HT1080 (cell line): ENCODE results near the gene CAMK1G. TPM values are rescaled to one million over a fixed set of nuclear protein-coding genes. Genes with fewer than 3 reads are reported as not detected.

Experiments
- DNase-seq: peaks from one replicate; pipeline ENCODE4 v3.0.0-alpha.2; 2015; ENCODE audit warnings: low read depth
- total RNA-seq: library from RNA; depleted of rRNA; stranded (reverse); fragments of >200 nt; shearing (Covaris generic); gene quantifications from 2 replicates; pipeline ENCODE4 v1.2.3, GENCODE V29; 2014

The CAMK1G gene
- total RNA-seq, 1 experiment from 2014 or later: not detected

DNA sequence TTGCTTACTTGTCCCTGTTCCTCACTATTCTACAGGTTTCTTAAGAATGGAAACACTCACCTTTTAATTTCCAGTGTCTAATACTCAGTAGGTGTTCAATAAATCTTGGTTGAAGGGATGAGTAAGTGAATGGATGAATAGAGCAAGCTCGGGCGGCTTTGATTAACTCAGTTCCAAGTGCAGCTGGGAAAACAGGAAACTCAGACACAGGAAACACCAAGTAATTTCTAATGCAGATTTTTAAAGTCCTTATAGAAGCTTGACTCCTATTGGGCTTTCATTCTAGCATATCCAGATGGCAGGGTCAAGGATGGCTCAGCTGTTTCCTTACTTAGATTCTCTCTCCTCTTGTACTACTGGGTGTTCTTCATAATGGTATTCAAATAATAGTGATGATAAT is 14.0 kb downstream of the CAMK1G start:
- DNase-seq: peak; percentile 62

DNA sequence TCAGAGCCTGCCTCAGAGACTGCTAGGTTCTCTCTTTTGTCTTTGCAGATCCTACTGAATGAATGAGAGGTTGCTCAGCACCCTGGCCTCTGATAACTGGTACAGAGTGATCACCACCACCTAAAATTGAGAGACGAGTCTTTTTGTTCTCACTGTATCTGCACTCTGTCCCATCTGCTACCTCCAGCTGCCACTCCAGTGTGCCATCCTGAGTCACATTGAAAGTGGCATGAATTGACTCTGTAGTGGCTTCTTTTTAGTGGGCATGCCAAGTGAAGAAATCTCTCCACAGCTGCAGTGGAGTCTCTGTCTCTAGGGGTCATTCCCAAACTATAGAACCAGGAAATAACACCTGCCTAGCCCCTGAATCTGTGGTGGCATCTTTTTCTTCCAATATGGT is 14.7 kb downstream of the CAMK1G start:
- DNase-seq: no peak

DNA sequence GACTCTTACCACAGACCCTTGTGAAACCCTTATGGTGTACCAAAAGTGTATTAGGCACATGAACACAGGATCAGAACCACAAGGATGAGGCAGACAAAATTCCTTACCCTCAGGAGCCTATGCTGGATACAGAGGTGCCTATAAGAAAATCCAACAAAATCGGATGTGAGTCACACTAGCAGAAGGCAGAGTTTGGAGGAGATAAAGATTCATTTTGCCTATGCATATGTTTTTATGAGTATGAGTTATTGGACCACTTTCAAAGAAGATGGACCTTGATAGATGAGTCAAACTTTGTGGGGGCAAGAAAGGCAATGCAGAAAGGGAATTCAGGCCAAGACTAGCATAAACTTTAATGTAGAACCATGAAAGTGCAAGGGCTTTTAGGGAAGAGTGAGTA is 17.0 kb downstream of the CAMK1G start:
- peak; percentile 89 for DNase-seq

DNA sequence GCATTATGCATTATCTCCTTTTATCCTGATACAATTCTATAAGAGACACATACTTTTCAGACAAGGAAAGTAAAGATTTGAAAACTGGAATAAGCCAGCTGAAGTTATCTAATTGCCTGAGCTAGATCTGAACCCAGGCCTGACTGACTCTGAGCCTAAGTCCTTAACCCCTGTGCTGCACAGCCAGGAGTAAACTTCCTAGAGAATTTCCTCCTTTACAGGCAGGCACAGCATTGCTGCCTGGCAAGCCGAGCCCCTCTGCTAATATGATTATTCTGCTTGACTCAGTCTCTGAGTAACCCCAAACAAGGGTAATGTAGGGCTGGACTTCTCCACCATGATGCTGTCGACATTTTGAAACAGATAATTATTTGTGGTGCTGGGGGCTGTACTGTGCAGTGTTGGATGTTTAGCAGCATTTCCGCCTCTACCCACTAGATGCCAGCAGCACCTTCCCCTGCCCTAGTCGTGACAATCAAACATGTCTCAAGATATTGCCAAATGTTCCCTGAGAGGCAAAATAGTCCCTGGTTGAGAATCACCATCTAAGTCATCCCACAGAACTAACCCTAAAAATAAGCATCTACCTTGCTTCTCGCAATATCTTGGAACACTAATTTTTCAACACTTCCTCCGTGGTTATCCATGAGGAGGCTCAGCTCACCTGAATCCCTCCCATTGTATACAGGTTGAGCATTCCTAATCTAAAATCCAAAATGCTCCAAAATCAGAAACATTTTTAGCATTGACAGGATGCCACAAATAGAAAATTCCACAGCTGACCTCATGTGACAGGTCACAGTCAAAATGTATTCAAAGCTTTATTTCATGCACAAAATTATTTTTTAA is 18.5 kb downstream of the CAMK1G start:
- DNase-seq: peak; percentile 74

DNA sequence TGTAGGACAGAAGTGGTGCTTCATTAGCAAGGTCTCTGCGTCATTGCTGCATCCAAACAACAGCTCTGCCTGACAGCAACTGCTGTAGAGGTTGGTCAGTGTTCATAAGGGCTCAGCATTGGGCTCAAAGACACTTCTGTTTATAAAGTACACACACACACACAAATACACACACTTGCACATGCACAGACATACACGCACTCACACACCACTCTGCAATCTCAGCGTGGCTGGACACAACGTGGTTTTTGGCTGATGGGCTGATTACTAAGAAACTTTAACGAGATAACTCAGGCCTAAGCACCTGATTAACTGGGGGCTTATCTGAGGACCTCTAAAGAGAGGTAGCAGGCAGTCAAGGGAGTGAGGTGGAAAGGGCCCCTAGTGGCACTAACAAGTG is 20.4 kb downstream of the CAMK1G start:
- no peak for DNase-seq

DNA sequence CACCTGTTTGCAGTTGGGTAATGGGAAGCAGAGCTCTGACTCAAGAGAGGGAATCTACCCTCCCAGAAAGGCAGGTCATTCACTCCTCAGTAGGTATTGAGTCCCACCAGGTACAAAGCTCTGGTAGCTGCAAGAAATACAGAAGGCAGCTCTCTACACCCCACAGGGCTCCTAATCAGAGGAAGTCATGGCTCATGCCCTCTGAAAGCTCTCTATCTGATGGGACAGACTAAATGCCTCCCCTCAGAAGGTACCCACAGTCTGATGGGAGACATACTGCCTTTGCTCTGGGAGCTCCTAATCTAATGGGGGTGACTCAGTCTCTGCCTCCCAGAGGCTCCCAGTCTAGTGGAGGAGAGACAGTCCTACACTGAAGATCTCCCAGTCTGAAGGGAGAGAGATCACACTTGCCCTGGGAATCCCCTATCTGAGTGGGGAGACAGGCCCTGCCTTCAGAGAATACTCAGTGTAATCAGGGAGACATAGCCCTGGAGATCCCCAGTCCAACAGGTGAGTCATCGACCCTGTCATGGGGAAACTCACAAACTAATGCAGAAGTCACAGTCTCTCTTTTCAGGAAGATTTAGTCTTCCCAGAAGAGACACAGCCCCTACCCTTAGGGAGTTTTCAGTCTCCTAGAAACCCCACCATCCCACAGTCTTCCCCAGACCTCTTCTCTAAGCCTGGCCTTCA is 23.7 kb downstream of the CAMK1G start:
- peak; percentile 77 for DNase-seq

DNA sequence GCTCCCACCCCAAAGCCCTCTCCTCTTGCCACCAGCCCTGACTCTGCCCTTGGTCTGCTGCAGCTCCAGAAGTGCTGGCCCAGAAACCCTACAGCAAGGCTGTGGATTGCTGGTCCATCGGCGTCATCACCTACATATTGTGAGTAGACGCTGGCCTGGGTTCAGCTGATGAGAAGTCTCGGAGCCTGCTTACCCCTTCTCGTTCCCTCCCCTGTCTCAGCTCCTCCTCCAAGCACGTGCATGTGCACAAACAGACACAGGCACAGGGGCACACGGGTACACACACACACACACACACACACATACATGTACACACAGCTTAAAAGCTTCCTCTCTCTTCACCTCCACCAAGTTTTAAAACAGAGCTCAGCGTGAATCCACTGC is 24.3 kb downstream of the CAMK1G start:
- no peak for DNase-seq

DNA sequence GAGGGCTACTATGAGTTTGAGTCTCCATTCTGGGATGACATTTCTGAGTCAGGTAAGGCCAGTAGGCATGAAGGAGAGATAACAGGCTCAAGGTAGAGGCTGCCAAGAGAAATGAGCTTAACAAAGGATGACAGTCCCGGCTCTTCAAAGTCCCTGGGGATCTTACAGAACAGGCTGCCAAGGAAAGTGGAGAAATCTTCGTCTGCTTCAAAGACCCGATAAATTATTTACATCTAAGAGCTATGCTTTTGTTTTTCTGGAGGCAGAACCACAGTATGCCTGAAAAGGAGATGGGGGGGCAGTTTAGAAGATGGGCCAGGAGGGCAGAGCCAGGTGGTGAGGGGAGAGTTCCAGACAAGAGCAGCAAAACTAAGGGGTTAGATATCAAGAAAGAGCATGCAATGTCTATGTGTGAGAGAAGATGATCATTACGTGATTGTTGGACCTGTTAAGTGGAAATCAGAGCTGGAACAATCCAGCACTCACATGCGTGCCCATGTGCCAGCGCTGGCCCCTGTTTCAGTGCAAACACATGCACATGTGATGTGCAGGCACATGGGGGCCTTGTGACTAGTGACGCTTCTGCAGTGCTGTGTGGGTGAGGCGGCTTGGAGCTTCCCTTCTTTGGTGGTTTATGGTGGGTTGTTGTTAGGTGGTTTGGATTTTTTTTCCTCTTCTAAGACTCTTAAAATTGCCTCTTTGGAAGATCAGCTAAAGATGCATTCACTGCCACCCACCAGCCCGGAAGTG is 25.7 kb downstream of the CAMK1G start:
- DNase-seq: no peak

DNA sequence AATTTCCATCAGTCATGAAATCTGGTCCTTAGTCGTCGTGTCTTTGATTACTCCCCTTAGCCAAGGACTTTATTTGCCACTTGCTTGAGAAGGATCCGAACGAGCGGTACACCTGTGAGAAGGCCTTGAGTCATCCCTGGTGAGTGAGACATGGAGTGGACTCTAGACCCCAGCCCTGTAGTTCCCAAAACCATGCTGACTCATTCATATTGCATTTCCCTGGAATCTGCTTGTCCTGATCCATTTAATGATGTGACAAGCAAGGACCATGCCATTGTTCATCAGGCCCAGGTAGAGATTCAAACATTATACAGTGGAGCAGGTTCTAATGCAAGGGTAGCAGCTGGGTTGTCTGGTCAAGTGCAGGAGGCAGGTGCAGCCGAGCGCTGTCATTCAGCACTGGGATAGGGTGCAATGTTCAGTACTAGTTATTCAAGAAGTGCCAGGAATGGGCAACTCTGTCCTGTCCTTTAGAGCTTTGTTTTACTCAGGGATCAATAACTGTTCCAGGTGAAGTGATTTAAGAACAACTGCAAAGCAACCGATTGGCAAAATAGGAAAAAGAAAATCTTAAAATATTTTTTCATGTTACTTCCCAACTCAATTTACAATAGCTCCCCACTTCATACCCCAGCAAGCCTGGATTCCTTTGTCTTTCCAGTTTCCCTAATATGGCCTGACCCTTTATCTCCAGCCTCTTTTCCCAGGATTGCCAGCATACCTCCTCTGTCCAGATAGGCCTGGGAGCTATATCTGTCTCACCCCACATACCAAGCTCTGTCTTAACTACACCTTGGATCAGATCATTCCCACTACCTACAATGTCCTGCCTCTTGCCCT is 26.5 kb downstream of the CAMK1G start:
- DNase-seq: peak; percentile 70

DNA sequence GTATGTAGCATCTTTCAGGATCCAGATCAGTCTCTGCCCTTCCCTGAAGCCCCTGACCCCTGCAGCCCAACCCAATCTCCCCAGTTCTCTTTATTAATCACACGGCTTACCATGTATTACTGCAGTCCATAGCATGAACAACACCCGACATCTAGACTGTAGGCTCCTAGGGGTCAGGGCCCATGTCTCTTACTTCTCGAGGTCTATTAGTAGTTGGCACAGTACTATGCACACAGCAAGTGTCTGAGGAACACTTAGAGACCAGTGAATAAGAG is 27.1 kb downstream of the CAMK1G start:
- DNase-seq: peak; percentile 17

DNA sequence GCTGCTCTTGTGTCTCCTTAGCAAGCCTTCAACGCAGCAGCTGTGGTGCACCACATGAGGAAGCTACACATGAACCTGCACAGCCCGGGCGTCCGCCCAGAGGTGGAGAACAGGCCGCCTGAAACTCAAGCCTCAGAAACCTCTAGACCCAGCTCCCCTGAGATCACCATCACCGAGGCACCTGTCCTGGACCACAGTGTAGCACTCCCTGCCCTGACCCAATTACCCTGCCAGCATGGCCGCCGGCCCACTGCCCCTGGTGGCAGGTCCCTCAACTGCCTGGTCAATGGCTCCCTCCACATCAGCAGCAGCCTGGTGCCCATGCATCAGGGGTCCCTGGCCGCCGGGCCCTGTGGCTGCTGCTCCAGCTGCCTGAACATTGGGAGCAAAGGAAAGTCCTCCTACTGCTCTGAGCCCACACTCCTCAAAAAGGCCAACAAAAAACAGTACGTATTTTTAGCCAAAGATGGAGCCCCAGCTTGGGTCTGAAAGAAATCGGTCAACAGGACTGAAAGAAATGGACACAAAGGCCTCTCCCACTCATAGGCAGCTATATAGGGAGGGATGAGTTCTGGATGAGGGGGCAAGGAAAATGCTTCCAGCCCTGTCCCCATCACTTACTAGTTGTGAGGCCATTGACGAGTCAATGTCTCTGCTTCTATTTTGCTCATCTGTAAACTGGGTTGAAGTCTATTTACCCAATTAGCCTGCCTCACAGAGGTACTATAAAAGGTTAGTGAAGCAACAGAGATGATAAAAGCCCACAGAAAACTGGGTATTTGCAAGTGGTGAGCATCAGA is 28.5 kb downstream of the CAMK1G start:
- peak; percentile 56 for DNase-seq

DNA sequence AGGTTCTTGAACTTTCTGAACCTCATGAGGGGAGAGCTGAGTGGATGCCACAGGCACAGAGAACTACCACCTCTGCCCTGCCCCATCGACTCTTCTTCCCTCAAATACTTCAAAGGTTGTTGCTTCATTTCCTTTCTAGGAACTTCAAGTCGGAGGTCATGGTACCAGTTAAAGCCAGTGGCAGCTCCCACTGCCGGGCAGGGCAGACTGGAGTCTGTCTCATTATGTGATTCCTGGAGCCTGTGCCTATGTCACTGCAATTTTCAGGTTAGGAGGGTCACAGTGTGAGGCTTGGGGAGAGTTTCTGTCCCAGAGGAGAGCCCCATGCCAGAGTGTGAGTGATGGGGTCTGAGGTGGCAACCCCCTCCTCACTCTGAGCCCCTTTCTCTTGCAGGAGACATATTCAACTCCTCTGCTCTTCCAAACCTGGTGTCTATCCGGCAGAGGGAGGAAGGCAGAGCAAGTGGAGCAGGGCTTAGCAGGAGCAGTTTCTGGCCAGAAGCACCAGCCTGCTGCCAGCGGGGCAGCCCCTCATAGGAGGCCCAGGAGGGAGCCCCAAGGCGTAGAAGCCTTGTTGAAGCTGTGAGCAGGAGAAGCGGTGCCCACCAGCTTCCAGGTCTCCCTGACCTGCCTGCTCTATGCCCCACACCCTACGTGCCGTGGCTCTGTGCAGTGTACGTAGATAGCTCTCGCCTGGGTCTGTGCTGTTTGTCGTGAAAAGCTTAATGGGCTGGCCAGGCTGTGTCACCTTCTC is 29.3 kb downstream of the CAMK1G start:
- DNase-seq: peak; percentile 46

DNA sequence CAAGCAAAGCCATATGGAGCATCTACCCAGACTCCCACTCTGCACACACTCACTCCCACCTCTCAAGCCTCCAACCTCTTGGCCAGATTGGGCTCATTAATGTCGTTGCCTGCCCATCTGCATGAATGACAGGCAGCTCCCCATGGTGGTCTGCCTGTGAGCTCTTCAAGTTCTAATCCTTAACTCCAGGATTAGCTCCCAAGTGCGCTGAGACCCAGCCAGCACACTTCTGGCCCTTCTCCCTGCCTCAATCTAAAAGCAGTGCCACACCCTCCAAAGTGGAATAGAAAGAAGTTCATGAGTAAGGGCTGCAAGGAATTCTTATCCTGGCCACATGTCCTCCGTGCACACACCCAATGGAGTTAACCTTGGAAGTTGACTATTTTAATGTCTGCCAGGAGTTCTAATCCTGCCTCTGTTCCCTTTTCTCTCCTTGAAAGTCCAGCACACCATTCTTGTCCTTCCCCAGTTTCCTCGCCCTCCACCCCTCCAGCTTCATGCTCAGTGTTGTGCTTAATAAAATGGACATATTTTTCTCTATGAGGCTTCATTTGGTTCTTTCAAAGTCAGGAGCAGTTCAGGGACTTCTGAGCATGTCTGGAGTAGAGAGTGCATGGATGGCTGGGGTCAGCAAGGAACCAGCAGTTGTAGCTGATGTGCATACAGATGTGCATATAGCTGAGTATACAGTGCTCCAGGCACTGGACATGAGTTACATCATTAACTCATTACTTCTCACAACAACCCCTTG is 30.1 kb downstream of the CAMK1G start:
- DNase-seq: peak; percentile 39

DNA sequence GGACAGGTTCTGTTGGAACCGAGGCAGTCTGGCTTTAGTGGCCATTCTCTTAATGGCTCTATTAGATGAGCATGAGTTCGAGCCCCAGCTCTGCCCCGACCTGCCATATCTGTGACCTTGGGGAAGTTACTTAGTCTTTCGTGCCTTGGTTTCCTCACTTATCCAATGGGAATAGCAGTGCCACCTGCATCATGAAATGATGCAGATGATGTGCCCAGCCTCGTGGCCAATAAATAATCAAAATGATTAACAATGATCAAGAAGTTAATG is 30.6 kb downstream of the CAMK1G start:
- DNase-seq: no peak

DNA sequence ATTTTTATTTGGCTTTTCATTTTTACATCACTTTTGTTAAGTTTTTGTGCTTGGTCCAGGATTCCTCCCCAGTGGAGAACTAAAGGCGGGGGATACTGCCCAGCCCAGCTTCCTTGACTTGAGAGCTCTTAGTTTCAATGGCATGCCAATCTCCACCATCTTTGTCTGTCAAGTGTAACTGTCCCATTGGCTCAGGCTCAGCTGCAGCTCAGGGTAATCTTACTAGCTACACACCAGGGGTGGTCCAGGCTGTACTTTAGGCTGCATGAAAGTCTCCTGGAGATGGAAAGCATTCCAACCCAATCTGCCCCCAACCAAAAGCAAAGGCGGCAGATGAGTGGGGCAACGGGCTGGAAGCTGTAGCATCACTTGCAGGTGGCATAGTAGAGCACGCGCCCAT is 31.4 kb downstream of the CAMK1G start:
- DNase-seq: no peak

DNA sequence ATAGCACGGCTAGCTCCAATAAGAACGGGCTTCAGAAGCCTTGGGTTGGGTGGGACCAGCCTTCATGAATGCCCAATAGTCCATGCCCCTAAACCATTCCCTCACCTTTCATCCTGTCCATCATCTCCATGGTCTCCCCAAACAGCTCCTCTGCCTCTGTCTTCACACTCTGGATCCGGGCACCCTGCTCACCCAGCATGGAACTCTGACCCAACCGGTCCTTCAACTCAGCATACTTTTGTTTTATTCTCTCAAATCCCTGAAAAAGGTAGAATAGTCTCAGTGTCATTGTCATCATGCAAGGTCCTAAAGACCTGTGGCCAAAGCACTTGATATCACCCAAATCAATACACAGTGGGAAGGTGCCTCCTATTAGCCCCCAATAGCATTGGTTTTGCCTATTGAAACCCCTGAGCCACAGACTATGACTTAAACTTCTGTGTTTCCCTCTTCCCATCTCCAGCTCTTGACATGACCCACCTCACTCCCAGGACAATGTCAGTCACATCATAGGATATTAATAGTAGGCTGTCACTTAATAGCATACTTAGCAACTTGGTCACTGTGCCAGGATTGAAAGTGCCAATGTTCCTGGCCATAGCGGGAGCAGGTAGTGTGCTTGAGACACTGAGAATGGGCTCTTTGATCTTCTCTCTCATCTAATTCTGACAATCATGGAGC is 33.0 kb downstream of the CAMK1G start:
- no peak for DNase-seq

DNA sequence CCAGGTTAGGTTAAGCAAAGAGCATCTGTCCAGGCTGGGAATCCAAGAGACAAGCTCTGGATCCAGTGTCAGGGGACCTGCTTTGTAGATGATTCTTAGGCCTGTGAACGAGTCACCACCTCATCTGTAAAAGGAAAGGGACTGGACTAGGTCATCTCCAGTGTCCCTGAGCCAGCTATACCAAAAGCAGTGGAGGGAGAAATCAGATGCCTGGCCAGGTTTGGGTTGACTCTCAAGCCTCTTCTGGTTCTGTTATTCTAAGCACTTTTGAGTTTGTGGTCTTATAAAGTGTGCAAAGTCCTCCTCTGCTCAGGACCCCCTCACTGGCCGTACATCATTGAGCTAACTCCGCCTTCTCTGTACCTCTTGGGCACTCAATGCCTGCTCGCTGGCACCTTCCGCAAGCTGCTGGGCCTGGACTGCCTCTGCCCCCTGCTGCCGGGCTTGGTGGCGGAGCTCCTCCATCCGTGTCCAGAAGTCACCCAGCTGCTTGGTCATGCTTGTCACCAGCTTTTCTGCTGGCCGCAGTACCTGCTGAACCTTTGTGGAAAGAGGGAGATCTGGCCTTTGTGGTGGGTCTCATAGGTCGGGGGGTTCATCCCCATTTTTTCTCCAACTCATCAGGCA is 33.6 kb downstream of the CAMK1G start:
- no peak for DNase-seq

DNA sequence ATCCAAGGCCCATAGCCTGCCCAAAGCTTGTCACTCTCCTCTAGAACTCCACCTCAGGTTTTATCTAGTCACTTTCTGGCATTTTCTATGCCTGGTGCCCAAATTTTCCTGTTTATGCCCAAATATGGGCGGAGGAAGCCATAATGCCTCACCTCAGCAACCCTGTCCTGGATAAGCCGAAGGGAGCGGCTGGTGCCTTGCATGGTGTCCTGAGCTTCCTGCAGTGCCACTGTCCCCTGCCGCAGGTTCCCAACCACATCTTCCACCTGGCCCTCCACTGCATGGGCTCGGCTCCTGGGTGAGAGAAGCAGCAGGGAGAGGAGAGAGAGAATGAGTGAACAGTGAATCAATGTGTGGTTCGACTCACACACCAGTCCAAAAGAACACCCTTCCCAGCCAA is 34.2 kb downstream of the CAMK1G start:
- DNase-seq: no peak
